Mesothelial cell of epicardium (in vitro differentiated cells): ENCODE results near the gene RIMKLB. TPM values are rescaled to one million over a fixed set of nuclear protein-coding genes. Genes with fewer than 3 reads are reported as not detected.

Source experiments
- DNase-seq, 2 experiments: peaks; one replicate each; pipeline ENCODE4 v3.0.0; 2021; ENCODE audit warnings: low spot score in 2 of 2; ENCODE audit not compliant: unreplicated experiment in 2 of 2
- H3K27ac Mint-ChIP-seq: 2 replicates; pipeline ENCODE4 v1.8.0; 2021; ENCODE audit warnings: mixed read lengths
- H3K27me3 Mint-ChIP-seq: 2 replicates; pipeline ENCODE4 v1.8.0; 2021; ENCODE audit warnings: low read depth, mixed read lengths
- H3K36me3 Mint-ChIP-seq: 2 replicates; pipeline ENCODE4 v1.8.0; 2021; ENCODE audit warnings: mixed read lengths
- H3K4me1 Mint-ChIP-seq: 2 replicates; pipeline ENCODE4 v1.8.0; 2021; ENCODE audit warnings: mixed read lengths
- H3K4me3 Mint-ChIP-seq: 2 replicates; pipeline ENCODE4 v1.8.0; 2021; ENCODE audit warnings: mild to moderate bottlenecking, moderate library complexity, mixed read lengths
- H3K9me3 Mint-ChIP-seq: 2 replicates; pipeline ENCODE4 v1.8.0; 2021; ENCODE audit warnings: mixed read lengths
- CTCF ChIP-seq: fragments of 200-600 bp; sonication (generic); IDR thresholded peaks from one replicate; pipeline ENCODE4 v1.5.0; 2021; ENCODE audit warnings: antibody characterized with exemption; ENCODE audit not compliant: unreplicated experiment
- total RNA-seq: library from RNA; stranded (reverse); gene quantifications from 3 replicates; pipeline ENCODE4 v1.2.1, GENCODE V29; 2021

RIMKLB gene
- total RNA-seq, 1 donor from 2014 or later: 124 TPM

GRCh38 chr12:8681129-8681884, 16.5 kb upstream of the RIMKLB start:
- Mint-ChIP-seq H3K36me3 (peaks cover 5% of the 10 kb centered on the region), H3K4me1 (peaks cover 40% of the 10 kb centered on the region), H3K27ac (peak overlapping the region; percentile 99), H3K9me3 (peaks cover 4% of the 10 kb centered on the region), H3K4me3 (peak overlapping the region; percentile 65), H3K27me3 (no peaks in the 10 kb centered on the region)
- no peak for DNase-seq
- TF ChIP-seq CTCF: no peak

GRCh38 chr12:8685051-8685450, 12.7 kb upstream of the RIMKLB start:
- no peaks in the 10 kb centered on the region for H3K27me3 Mint-ChIP-seq
- H3K4me3 Mint-ChIP-seq: no peak overlapping the region
- no peak for TF ChIP-seq CTCF
- DNase-seq: no peak
- peaks cover 4% of the 10 kb centered on the region for H3K9me3 Mint-ChIP-seq
- H3K36me3 Mint-ChIP-seq: peaks cover 5% of the 10 kb centered on the region
- H3K4me1 Mint-ChIP-seq: peaks cover 39% of the 10 kb centered on the region
- peak overlapping the region; percentile 24 for H3K27ac Mint-ChIP-seq

- Mint-ChIP-seq H3K9me3 (peaks cover 4% of the 10 kb centered on the region), H3K27ac (no peak overlapping the region), H3K4me3 (no peak overlapping the region), H3K4me1 (peaks cover 37% of the 10 kb centered on the region), H3K27me3 (no peaks in the 10 kb centered on the region), H3K36me3 (peaks cover 5% of the 10 kb centered on the region)
- no peak for TF ChIP-seq CTCF
- peak in 1 of 2 experiments; percentile 54 for DNase-seq
Measured at GRCh38 chr12:8687846-8688601, 9.8 kb upstream of the RIMKLB start.

GRCh38 chr12:8689681-8690080, 8.1 kb upstream of the RIMKLB start:
- peak overlapping the region; percentile 92 for H3K27ac Mint-ChIP-seq
- no peaks in the 10 kb centered on the region for H3K27me3 Mint-ChIP-seq
- H3K4me1 Mint-ChIP-seq: peaks cover 39% of the 10 kb centered on the region
- peaks cover 4% of the 10 kb centered on the region for H3K9me3 Mint-ChIP-seq
- no peak for DNase-seq
- TF ChIP-seq CTCF: no peak
- peaks cover 5% of the 10 kb centered on the region for H3K36me3 Mint-ChIP-seq
- H3K4me3 Mint-ChIP-seq: no peak overlapping the region

- no peak for DNase-seq
- peaks cover 48% of the 10 kb centered on the region for H3K4me1 Mint-ChIP-seq
- TF ChIP-seq CTCF: no peak
- H3K36me3 Mint-ChIP-seq: no peaks in the 10 kb centered on the region
- no peak overlapping the region for H3K4me3 Mint-ChIP-seq
- H3K9me3 Mint-ChIP-seq: no peaks in the 10 kb centered on the region
- H3K27ac Mint-ChIP-seq: peak overlapping the region; percentile 96
- H3K27me3 Mint-ChIP-seq: no peaks in the 10 kb centered on the region
Measured at GRCh38 chr12:8692573-8692972, 5.2 kb upstream of the RIMKLB start.
